ENCODE data around the gene OMP.

The OMP gene

DNA sequence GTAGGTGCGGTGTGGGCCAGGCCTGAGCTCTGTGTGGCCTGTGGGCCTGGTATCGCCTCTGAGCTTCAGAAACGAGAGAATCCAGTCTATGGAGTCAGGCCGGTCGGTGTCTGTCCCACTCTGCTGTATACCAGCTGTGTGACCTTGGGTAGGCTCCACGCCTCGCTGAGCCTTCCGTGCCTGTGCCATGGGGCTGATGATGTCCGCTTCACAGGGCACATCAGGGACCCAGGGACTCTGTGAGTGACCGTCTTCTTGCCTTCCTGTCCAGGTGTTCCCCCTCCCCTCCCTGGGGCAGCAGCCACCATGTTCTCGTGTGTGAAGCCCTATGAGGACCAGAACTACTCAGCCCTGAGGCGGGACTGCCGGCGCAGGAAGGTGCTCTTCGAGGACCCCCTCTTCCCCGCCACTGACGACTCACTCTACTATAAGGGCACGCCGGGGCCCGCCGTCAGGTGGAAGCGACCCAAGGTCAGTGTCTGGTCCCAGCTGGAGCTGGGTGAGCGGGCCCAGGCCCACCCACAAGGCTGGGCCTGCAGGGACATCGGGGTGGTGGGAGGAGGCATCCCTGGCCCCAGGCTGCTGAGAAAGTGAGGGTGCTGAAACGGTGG is 18.0 kb upstream of the OMP start:
- no peaks in the 10 kb centered on the region for H3K9me3 ChIP-seq (ENCODE audit: control insufficient read depth, insufficient read depth, low read depth, low read length)
- CTCF ChIA-PET: no interaction called here
- POLR2A ChIA-PET: no interaction called here
- TF ChIP-seq, protein P1, sequence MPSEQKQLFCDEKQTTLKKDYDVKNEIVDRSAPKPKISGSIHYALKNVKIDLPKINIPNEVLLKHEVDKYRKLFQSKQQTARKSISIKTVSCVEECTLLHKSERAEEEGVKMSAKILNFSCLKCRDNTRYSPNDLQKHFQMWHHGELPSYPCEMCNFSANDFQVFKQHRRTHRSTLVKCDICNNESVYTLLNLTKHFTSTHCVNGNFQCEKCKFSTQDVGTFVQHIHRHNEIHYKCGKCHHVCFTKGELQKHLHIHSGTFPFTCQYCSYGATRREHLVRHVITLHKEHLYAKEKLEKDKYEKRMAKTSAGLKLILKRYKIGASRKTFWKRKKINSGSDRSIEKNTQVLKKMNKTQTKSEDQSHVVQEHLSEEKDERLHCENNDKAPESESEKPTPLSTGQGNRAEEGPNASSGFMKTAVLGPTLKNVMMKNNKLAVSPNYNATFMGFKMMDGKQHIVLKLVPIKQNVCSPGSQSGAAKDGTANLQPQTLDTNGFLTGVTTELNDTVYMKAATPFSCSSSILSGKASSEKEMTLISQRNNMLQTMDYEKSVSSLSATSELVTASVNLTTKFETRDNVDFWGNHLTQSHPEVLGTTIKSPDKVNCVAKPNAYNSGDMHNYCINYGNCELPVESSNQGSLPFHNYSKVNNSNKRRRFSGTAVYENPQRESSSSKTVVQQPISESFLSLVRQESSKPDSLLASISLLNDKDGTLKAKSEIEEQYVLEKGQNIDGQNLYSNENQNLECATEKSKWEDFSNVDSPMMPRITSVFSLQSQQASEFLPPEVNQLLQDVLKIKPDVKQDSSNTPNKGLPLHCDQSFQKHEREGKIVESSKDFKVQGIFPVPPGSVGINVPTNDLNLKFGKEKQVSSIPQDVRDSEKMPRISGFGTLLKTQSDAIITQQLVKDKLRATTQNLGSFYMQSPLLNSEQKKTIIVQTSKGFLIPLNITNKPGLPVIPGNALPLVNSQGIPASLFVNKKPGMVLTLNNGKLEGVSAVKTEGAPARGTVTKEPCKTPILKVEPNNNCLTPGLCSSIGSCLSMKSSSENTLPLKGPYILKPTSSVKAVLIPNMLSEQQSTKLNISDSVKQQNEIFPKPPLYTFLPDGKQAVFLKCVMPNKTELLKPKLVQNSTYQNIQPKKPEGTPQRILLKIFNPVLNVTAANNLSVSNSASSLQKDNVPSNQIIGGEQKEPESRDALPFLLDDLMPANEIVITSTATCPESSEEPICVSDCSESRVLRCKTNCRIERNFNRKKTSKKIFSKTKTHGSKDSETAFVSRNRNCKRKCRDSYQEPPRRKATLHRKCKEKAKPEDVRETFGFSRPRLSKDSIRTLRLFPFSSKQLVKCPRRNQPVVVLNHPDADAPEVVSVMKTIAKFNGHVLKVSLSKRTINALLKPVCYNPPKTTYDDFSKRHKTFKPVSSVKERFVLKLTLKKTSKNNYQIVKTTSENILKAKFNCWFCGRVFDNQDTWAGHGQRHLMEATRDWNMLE (tag by site-specific recombination; conservative IDR thresholded peaks at IDR 0.05; ENCODE audit: low read depth): no peak
- no peak for TF ChIP-seq MEIS1 (CRISPR knock-in tag; IDR thresholded peaks at IDR 0.05; ENCODE audit: borderline replicate concordance)
- TF ChIP-seq ZBTB1 (tag by site-specific recombination; IDR thresholded peaks at IDR 0.05): no peak
- TF ChIP-seq, protein P2, sequence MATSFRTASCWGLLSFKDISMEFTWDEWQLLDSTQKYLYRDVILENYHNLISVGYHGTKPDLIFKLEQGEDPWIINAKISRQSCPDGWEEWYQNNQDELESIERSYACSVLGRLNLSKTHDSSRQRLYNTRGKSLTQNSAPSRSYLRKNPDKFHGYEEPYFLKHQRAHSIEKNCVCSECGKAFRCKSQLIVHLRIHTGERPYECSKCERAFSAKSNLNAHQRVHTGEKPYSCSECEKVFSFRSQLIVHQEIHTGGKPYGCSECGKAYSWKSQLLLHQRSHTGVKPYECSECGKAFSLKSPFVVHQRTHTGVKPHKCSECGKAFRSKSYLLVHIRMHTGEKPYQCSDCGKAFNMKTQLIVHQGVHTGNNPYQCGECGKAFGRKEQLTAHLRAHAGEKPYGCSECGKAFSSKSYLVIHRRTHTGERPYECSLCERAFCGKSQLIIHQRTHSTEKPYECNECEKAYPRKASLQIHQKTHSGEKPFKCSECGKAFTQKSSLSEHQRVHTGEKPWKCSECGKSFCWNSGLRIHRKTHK (tag by site-specific recombination; IDR thresholded peaks at IDR 0.05): no peak
- no peak for TF ChIP-seq ZNF837 (tag by site-specific recombination; IDR thresholded peaks at IDR 0.05)
- no peak for TF ChIP-seq ZNF585B (tag by site-specific recombination; IDR thresholded peaks at IDR 0.05)
- TF ChIP-seq, protein P3, sequence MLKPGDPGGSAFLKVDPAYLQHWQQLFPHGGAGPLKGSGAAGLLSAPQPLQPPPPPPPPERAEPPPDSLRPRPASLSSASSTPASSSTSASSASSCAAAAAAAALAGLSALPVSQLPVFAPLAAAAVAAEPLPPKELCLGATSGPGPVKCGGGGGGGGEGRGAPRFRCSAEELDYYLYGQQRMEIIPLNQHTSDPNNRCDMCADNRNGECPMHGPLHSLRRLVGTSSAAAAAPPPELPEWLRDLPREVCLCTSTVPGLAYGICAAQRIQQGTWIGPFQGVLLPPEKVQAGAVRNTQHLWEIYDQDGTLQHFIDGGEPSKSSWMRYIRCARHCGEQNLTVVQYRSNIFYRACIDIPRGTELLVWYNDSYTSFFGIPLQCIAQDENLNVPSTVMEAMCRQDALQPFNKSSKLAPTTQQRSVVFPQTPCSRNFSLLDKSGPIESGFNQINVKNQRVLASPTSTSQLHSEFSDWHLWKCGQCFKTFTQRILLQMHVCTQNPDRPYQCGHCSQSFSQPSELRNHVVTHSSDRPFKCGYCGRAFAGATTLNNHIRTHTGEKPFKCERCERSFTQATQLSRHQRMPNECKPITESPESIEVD (tag by site-specific recombination; IDR thresholded peaks at IDR 0.05): no peak
- TF ChIP-seq ZNF2 (tag by site-specific recombination; IDR thresholded peaks at IDR 0.05): no peak
- no peak for TF ChIP-seq ZNF571 (tag by site-specific recombination; IDR thresholded peaks at IDR 0.05)
- TF ChIP-seq MZF1 (tag by site-specific recombination; IDR thresholded peaks at IDR 0.05; ENCODE audit: borderline replicate concordance): no peak
- no peak for TF ChIP-seq ZNF354C (tag by site-specific recombination; IDR thresholded peaks at IDR 0.05; ENCODE audit: borderline replicate concordance, low read depth)
- no peak for TF ChIP-seq SCRT1 (tag by site-specific recombination; IDR thresholded peaks at IDR 0.05; ENCODE audit: borderline replicate concordance)
- TF ChIP-seq, protein P4, sequence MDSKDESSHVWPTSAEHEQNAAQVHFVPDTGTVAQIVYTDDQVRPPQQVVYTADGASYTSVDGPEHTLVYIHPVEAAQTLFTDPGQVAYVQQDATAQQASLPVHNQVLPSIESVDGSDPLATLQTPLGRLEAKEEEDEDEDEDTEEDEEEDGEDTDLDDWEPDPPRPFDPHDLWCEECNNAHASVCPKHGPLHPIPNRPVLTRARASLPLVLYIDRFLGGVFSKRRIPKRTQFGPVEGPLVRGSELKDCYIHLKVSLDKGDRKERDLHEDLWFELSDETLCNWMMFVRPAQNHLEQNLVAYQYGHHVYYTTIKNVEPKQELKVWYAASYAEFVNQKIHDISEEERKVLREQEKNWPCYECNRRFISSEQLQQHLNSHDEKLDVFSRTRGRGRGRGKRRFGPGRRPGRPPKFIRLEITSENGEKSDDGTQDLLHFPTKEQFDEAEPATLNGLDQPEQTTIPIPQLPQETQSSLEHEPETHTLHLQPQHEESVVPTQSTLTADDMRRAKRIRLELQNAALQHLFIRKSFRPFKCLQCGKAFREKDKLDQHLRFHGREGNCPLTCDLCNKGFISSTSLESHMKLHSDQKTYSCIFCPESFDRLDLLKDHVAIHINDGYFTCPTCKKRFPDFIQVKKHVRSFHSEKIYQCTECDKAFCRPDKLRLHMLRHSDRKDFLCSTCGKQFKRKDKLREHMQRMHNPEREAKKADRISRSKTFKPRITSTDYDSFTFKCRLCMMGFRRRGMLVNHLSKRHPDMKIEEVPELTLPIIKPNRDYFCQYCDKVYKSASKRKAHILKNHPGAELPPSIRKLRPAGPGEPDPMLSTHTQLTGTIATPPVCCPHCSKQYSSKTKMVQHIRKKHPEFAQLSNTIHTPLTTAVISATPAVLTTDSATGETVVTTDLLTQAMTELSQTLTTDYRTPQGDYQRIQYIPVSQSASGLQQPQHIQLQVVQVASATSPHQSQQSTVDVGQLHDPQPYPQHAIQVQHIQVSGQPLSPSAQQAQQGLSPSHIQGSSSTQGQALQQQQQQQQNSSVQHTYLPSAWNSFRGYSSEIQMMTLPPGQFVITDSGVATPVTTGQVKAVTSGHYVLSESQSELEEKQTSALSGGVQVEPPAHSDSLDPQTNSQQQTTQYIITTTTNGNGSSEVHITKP (tag by site-specific recombination; IDR thresholded peaks at IDR 0.05): no peak
- no peak for TF ChIP-seq GLIS2 (tag by site-specific recombination; IDR thresholded peaks at IDR 0.05)
- TF ChIP-seq ZNF24 (tag by site-specific recombination; IDR thresholded peaks at IDR 0.05): no peak
- TF ChIP-seq ZNF362 (tag by site-specific recombination; IDR thresholded peaks at IDR 0.05): no peak
- no peak for TF ChIP-seq KLF1 (tag by site-specific recombination; IDR thresholded peaks at IDR 0.05)
- TF ChIP-seq ZNF76 (tag by site-specific recombination; IDR thresholded peaks at IDR 0.05; ENCODE audit: borderline replicate concordance, low read depth): no peak
- TF ChIP-seq ZNF624 (tag by site-specific recombination; IDR thresholded peaks at IDR 0.05): no peak
- H3K36me3 ChIP-seq (ENCODE audit: control insufficient read depth in 2 of 2, insufficient read depth in 1 of 2, low read length in 2 of 2): no peaks in the 10 kb centered on the region
- no peaks in the 10 kb centered on the region for H3K4me1 ChIP-seq (ENCODE audit: control insufficient read depth, insufficient read depth, low read length)
- no peak overlapping the region for H3K27ac ChIP-seq (ENCODE audit: extremely low read depth, low read depth, low read length)
- H3K4me3 ChIP-seq (ENCODE audit: low read depth, low read length): no peak overlapping the region
